ENCODE data around the gene SLC38A11. TPM values are rescaled to one million over a fixed set of nuclear protein-coding genes. Genes with fewer than 3 reads are reported as not detected.
"Not testable (repeated sequence)": the region's sequence is repeated elsewhere in the genome, so short reads cannot be mapped to it uniquely, and the experiment has no call there.

Gene SLC38A11
- total RNA-seq, 1 experiment from 2014 or later = not detected

- DNase-seq (ENCODE audit: low spot score) = no peak
These were observed 77.4 kb downstream of the SLC38A11 start for GRCh38 chr2:164877927-164878326.

GRCh38 chr2:164877169-164877568 lies 78.2 kb downstream of the SLC38A11 start:
- DNase-seq (ENCODE audit: low spot score) = no peak

- no peak for DNase-seq (ENCODE audit: low spot score)
These were observed 79.8 kb downstream of the SLC38A11 start for GRCh38 chr2:164875334-164876205.

GRCh38 chr2:164873210-164873908 lies 82.0 kb downstream of the SLC38A11 start:
- DNase-seq (ENCODE audit: low spot score) = no peak

- no peak for DNase-seq (ENCODE audit: low spot score)
These were observed 83.9 kb downstream of the SLC38A11 start for GRCh38 chr2:164871404-164871803.

GRCh38 chr2:164869420-164869772 lies 85.9 kb downstream of the SLC38A11 start:
- no peak for DNase-seq (ENCODE audit: low spot score)

GRCh38 chr2:164868563-164869419 lies 86.5 kb downstream of the SLC38A11 start:
- DNase-seq (ENCODE audit: low spot score) = no peak

GRCh38 chr2:164867779-164868397 lies 87.4 kb downstream of the SLC38A11 start:
- DNase-seq (ENCODE audit: low spot score) = no peak

GRCh38 chr2:164866381-164866780 lies 88.9 kb downstream of the SLC38A11 start:
- not testable (repeated sequence) for DNase-seq (ENCODE audit: low spot score)

GRCh38 chr2:164860694-164861042 lies 94.7 kb downstream of the SLC38A11 start:
- no peak for DNase-seq (ENCODE audit: low spot score)

GRCh38 chr2:164859906-164860693 lies 95.2 kb downstream of the SLC38A11 start:
- not testable (repeated sequence) for DNase-seq (ENCODE audit: low spot score)

GRCh38 chr2:164859251-164859818 lies 96.0 kb downstream of the SLC38A11 start:
- no peak for DNase-seq (ENCODE audit: low spot score)

GRCh38 chr2:164852086-164852485 lies 103.2 kb downstream of the SLC38A11 start:
- DNase-seq (ENCODE audit: low spot score) = no peak

GRCh38 chr2:164850235-164850634 lies 105.1 kb downstream of the SLC38A11 start:
- DNase-seq (ENCODE audit: low spot score) = no peak

- no peak for DNase-seq (ENCODE audit: low spot score)
These were observed 105.8 kb downstream of the SLC38A11 start for GRCh38 chr2:164849506-164849905.

- DNase-seq (ENCODE audit: low spot score) = no peak
These were observed 107.2 kb downstream of the SLC38A11 start for GRCh38 chr2:164847981-164848741.

- no peak for DNase-seq (ENCODE audit: low spot score)
These were observed 108.0 kb downstream of the SLC38A11 start for GRCh38 chr2:164847291-164847690.

GRCh38 chr2:164846276-164846675 lies 109.0 kb downstream of the SLC38A11 start:
- DNase-seq (ENCODE audit: low spot score) = no peak

All from A172 (cell line).